NCI-H748 (cell line): Measurements from ENCODE around the gene KCNIP2.

Source experiments
- DNase-seq: peaks from one replicate; lab custom pipeline; 2025; ENCODE audit not compliant: unreplicated experiment; lab: John Stamatoyannopoulos, UW

KCNIP2 gene

GRCh38 chr10:101783736-101784118, 59.9 kb downstream of the KCNIP2 start:
- no peak for DNase-seq

GRCh38 chr10:101782811-101783735, 60.5 kb downstream of the KCNIP2 start, which contains the start of gene NPM3:
Gene NPM3 (minus strand): TSS chr10:101783446. CDS start chr10:101783390, 56 bp downstream.
- peak; percentile 78 for DNase-seq

GRCh38 chr10:101781984-101782810, 61.4 kb downstream of the KCNIP2 start:
- DNase-seq = no peak

GRCh38 chr10:101781655-101781983, 62.0 kb downstream of the KCNIP2 start:
- DNase-seq = no peak

GRCh38 chr10:101780818-101781654, 62.6 kb downstream of the KCNIP2 start:
- peak; percentile 42 for DNase-seq

GRCh38 chr10:101780187-101780817, 63.3 kb downstream of the KCNIP2 start:
- DNase-seq = no peak

- DNase-seq = peak; percentile 74
Observed at GRCh38 chr10:101779544-101780186, 63.9 kb downstream of the KCNIP2 start.

GRCh38 chr10:101778781-101779543, 64.6 kb downstream of the KCNIP2 start:
- DNase-seq = peak; percentile 58

GRCh38 chr10:101778151-101778780, 65.3 kb downstream of the KCNIP2 start:
- no peak for DNase-seq

GRCh38 chr10:101777619-101778145, 65.9 kb downstream of the KCNIP2 start:
- no peak for DNase-seq

GRCh38 chr10:101776161-101776817, 67.3 kb downstream of the KCNIP2 start:
- DNase-seq = no peak
